HCT116 (cell line): Measurements from ENCODE around the gene CD40LG.

Source experiments
- EGR1 ChIP-seq: IDR thresholded peaks from 2 replicates; pipeline ENCODE4 v1.6.1; 2012; ENCODE audit warnings: low read depth
- ELF1 ChIP-seq: IDR thresholded peaks from 2 replicates; pipeline ENCODE4 v1.6.1; 2012; ENCODE audit warnings: low read depth, borderline replicate concordance
- EZH2 ChIP-seq: fragments of 200-600 bp; sonication (generic); IDR thresholded peaks from 2 replicates; pipeline ENCODE4 v1.6.1; 2017; ENCODE audit warnings: antibody characterized with exemption, mixed run types
- POLR2A ChIP-seq: IDR thresholded peaks from 2 replicates; pipeline ENCODE4 v1.7.0; 2011; ENCODE audit warnings: borderline replicate concordance; ENCODE audit not compliant: insufficient read depth, insufficient read length; ENCODE audit errors: extremely low read depth
- POLR2AphosphoS5 ChIP-seq: IDR thresholded peaks from 2 replicates; pipeline ENCODE4 v1.6.1; 2011; ENCODE audit warnings: mild to moderate bottlenecking, low read depth, low read length, moderate library complexity
- REST ChIP-seq: IDR thresholded peaks from 2 replicates; pipeline ENCODE4 v1.6.1; 2012; ENCODE audit warnings: low read depth
- TF ChIP-seq, protein P1 (sequence below), 3 experiments: fragments of 200-600 bp in 1 of 3; sonication (generic) in 1 of 3; IDR thresholded peaks in 2 of 3; conservative IDR thresholded peaks in 1 of 3; 2 replicates each; pipeline ENCODE4 v1.5.1; 2012 to 2017; ENCODE audit warnings: low read depth in 2 of 3, low read length in 2 of 3, antibody characterized with exemption in 1 of 3, borderline replicate concordance in 1 of 3, control low read depth in 1 of 3, mild to moderate bottlenecking in 1 of 3, mixed read lengths in 1 of 3, mixed run types in 1 of 3, moderate library complexity in 1 of 3; ENCODE audit not compliant: insufficient read depth in 1 of 3

- TF ChIP-seq, protein P1, sequence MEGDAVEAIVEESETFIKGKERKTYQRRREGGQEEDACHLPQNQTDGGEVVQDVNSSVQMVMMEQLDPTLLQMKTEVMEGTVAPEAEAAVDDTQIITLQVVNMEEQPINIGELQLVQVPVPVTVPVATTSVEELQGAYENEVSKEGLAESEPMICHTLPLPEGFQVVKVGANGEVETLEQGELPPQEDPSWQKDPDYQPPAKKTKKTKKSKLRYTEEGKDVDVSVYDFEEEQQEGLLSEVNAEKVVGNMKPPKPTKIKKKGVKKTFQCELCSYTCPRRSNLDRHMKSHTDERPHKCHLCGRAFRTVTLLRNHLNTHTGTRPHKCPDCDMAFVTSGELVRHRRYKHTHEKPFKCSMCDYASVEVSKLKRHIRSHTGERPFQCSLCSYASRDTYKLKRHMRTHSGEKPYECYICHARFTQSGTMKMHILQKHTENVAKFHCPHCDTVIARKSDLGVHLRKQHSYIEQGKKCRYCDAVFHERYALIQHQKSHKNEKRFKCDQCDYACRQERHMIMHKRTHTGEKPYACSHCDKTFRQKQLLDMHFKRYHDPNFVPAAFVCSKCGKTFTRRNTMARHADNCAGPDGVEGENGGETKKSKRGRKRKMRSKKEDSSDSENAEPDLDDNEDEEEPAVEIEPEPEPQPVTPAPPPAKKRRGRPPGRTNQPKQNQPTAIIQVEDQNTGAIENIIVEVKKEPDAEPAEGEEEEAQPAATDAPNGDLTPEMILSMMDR (IDR thresholded peaks at IDR 0.05 in 2 of 3, conservative IDR thresholded peaks at IDR 0.05 in 1 of 3; ENCODE audit: borderline replicate concordance in 1 of 3, insufficient read depth in 1 of 3, low read depth in 2 of 3, low read length in 2 of 3): no peak
- TF ChIP-seq REST (no peak), ELF1 (no peak), EZH2 (no peak), EGR1 (no peak), POLR2A (no peak), POLR2AphosphoS5 (no peak)
Measured at GRCh38 chrX:136652822-136653723, 5.1 kb downstream of the CD40LG start.
